OCI-LY3 (cell line): ENCODE results near the gene CDH4.

Experiments
- CTCF ChIP-seq: fragments of 200-600, 300-600 bp; sonication (generic); IDR thresholded peaks from 2 replicates; pipeline ENCODE4 v1.5.1; 2014; ENCODE audit warnings: antibody characterized with exemption, low read length, low read depth
- EZH2phosphoT487 ChIP-seq: fragments of 200-600 bp; shearing (Covaris generic); IDR thresholded peaks from 2 replicates; pipeline ENCODE4 v1.6.1; 2018; ENCODE audit warnings: antibody characterized with exemption, mixed run types, low read depth

- TF ChIP-seq CTCF, result no peak
- no peak for TF ChIP-seq EZH2phosphoT487
Measured at GRCh38 chr20:61908057-61909026, 656.3 kb downstream of the CDH4 start.
